IMR-90 (cell line): Measurements from ENCODE around the gene PLEKHA8. TPM values are rescaled to one million over a fixed set of nuclear protein-coding genes. Genes with fewer than 3 reads are reported as not detected.
A peak's percentile ranks its signal among the peaks of the same experiment; 100 is the strongest.

Source experiments
- ATAC-seq: fragments of 200-7000 bp; cut with Tn5 transposase; 2 replicates; pipeline ENCODE4 v1.9.1; 2020; ENCODE audit warnings: low read depth, mild to moderate bottlenecking, moderate library complexity
- Bru-seq: library from RNA; stranded (reverse); fragments of 400-500 nt; gene quantifications from one replicate; lab custom pipeline; 2021; lab: Mats Ljungman, UMichigan
- BruChase-seq, 2 experiments: library from RNA; stranded (reverse); fragments of 400-500 nt; gene quantifications; one replicate each; lab custom pipeline; 2021; lab: Mats Ljungman, UMichigan
- BruUV-seq: library from RNA; stranded (reverse); fragments of 400-500 nt; replicated peaks from 2 replicates; lab custom pipeline; 2021; lab: Mats Ljungman, UMichigan
- CTCF ChIA-PET: fragments of 300-600 bp; formaldehyde crosslinking; extraction: SDS; loops from one replicate; lab custom pipeline; 2021; ENCODE audit warnings: antibody characterized with exemption; lab: Yijun Ruan, JAX
- POLR2A ChIA-PET: fragments of 300-600 bp; sonication (Branson Sonifier 250); formaldehyde crosslinking; loops from one replicate; lab custom pipeline; 2022; ENCODE audit warnings: antibody characterized with exemption; ENCODE audit not compliant: unreplicated experiment; lab: Charles Lee
- DNase-seq: peaks from one replicate; pipeline ENCODE4 v3.0.0; 2013
- H2AFZ ChIP-seq: replicated peaks from 2 replicates; pipeline ENCODE3; 2013; ENCODE audit warnings: low read length, mild to moderate bottlenecking; ENCODE audit not compliant: poor library complexity
- H2AK5ac ChIP-seq: 2 replicates; pipeline ENCODE4 v1.6.1; 2013; ENCODE audit warnings: low read depth, low read length, inconsistent platforms
- H2AK9ac ChIP-seq: replicated peaks from 2 replicates; pipeline ENCODE3; 2013; ENCODE audit warnings: mild to moderate bottlenecking, low read depth, low read length, moderate library complexity; ENCODE audit not compliant: poor library complexity
- H2BK120ac ChIP-seq: 2 replicates; pipeline ENCODE4 v1.6.1; 2013; ENCODE audit warnings: low read depth, low read length, inconsistent platforms
- H2BK15ac ChIP-seq: 3 replicates; pipeline ENCODE4 v1.6.1; 2013; ENCODE audit warnings: low read depth, low read length, inconsistent platforms
- H2BK20ac ChIP-seq: 2 replicates; pipeline ENCODE4 v1.6.1; 2013; ENCODE audit warnings: low read depth, mild to moderate bottlenecking, inconsistent platforms, low read length, moderate library complexity
- H2BK5ac ChIP-seq: 2 replicates; pipeline ENCODE4 v1.6.1; 2013; ENCODE audit warnings: mild to moderate bottlenecking, low read depth, low read length, inconsistent platforms; ENCODE audit not compliant: poor library complexity, severe bottlenecking
- H3K14ac ChIP-seq: replicated peaks from 2 replicates; pipeline ENCODE4 v1.6.1; 2013; ENCODE audit warnings: low read depth, low read length, inconsistent platforms
- H3K18ac ChIP-seq: 2 replicates; pipeline ENCODE4 v1.6.1; 2013; ENCODE audit warnings: low read depth, low read length, control low read depth
- H3K23ac ChIP-seq: 2 replicates; pipeline ENCODE4 v1.6.1; 2013; ENCODE audit warnings: low read depth, low read length, inconsistent platforms
- H3K27ac ChIP-seq: 2 replicates; pipeline ENCODE4 v1.5.1; 2013; ENCODE audit warnings: mild to moderate bottlenecking, control low read depth, low read length; ENCODE audit not compliant: insufficient read depth
- H3K27me3 ChIP-seq: 2 replicates; pipeline ENCODE4 v1.6.1; 2013; ENCODE audit warnings: low read length; ENCODE audit not compliant: control insufficient read depth, insufficient read depth
- H3K36me3 ChIP-seq: 2 replicates; pipeline ENCODE4 v1.6.1; 2013; ENCODE audit warnings: low read length, mixed read lengths; ENCODE audit not compliant: control insufficient read depth, insufficient read depth
- H3K4ac ChIP-seq: 2 replicates; pipeline ENCODE4 v1.6.1; 2013; ENCODE audit warnings: low read depth, low read length, inconsistent platforms
- H3K4me1 ChIP-seq: 2 replicates; pipeline ENCODE4 v1.6.1; 2013; ENCODE audit warnings: low read length, mixed read lengths; ENCODE audit not compliant: control insufficient read depth, insufficient read depth
- H3K4me2 ChIP-seq: 2 replicates; pipeline ENCODE4 v1.6.1; 2013; ENCODE audit warnings: low read depth, mild to moderate bottlenecking, control low read depth, low read length, moderate library complexity
- H3K4me3 ChIP-seq: 2 replicates; pipeline ENCODE4 v1.5.1; 2013; ENCODE audit warnings: low read depth, mild to moderate bottlenecking, control low read depth, low read length, moderate library complexity; ENCODE audit not compliant: insufficient read depth
- H3K56ac ChIP-seq: 2 replicates; pipeline ENCODE4 v1.6.1; 2013; ENCODE audit warnings: low read length, inconsistent platforms; ENCODE audit not compliant: insufficient read depth; ENCODE audit errors: extremely low read depth
- H3K79me1 ChIP-seq, 2 experiments: 2 replicates each; pipeline ENCODE4 v1.6.1; 2013; ENCODE audit warnings: low read length in 2 of 2, inconsistent platforms in 1 of 2, low read depth in 1 of 2
- H3K9ac ChIP-seq: 2 replicates; pipeline ENCODE4 v1.6.1; 2013; ENCODE audit warnings: low read depth, low read length, control low read depth
- H3K9me1 ChIP-seq: 2 replicates; pipeline ENCODE4 v1.6.1; 2013; ENCODE audit warnings: low read length, inconsistent platforms; ENCODE audit not compliant: insufficient read depth
- H3K9me3 ChIP-seq: 2 replicates; pipeline ENCODE4 v1.6.1; 2013; ENCODE audit warnings: low read length; ENCODE audit not compliant: control insufficient read depth, insufficient read depth
- H4K20me1 ChIP-seq: 2 replicates; pipeline ENCODE4 v1.6.1; 2013; ENCODE audit warnings: low read length, inconsistent platforms; ENCODE audit not compliant: insufficient read depth
- H4K5ac ChIP-seq: 2 replicates; pipeline ENCODE4 v1.6.1; 2013; ENCODE audit warnings: mild to moderate bottlenecking, low read depth, low read length, control low read depth
- H4K8ac ChIP-seq, 2 experiments: 2 replicates each; pipeline ENCODE4 v1.6.1; 2013; ENCODE audit warnings: low read depth in 2 of 2, low read length in 2 of 2, control low read depth in 1 of 2, inconsistent platforms in 1 of 2
- H4K91ac ChIP-seq: 2 replicates; pipeline ENCODE4 v1.6.1; 2013; ENCODE audit warnings: low read depth, low read length, inconsistent platforms; ENCODE audit not compliant: insufficient read depth
- BHLHE40 ChIP-seq: fragments of 150-350 bp; IDR thresholded peaks from 2 replicates; pipeline ENCODE4 v1.6.1; 2016; ENCODE audit warnings: mild to moderate bottlenecking, low read depth, low read length
- CEBPB ChIP-seq: IDR thresholded peaks from 2 replicates; pipeline ENCODE4 v1.6.1; 2012; ENCODE audit warnings: low read depth, low read length, improper control_type of control experiment
- MAZ ChIP-seq: IDR thresholded peaks from 2 replicates; pipeline ENCODE4 v1.6.1; 2012; ENCODE audit warnings: low read depth, mild to moderate bottlenecking, low read length, improper control_type of control experiment, moderate library complexity, borderline replicate concordance
- MXI1 ChIP-seq: IDR thresholded peaks from 2 replicates; pipeline ENCODE4 v1.6.1; 2012; ENCODE audit warnings: low read depth, mild to moderate bottlenecking, low read length, moderate library complexity, borderline replicate concordance
- RCOR1 ChIP-seq: IDR thresholded peaks from 2 replicates; pipeline ENCODE4 v1.6.1; 2012; ENCODE audit warnings: mild to moderate bottlenecking, low read length, improper control_type of control experiment; ENCODE audit not compliant: insufficient replicate concordance
- WGBS, 2 experiments: methylation state at CpG; one replicate each; pipeline versions ENCODE4 v1.1.5 to v1.1.7; 2013; ENCODE audit warnings: missing lambda C conversion rate in 2 of 2; ENCODE audit not compliant: insufficient read length in 1 of 2; ENCODE audit errors: extremely low coverage in 2 of 2; 5-methylcytosine and 5-hydroxymethylcytosine counted together
- dilution Hi-C: fragments of 300-500 bp; cut with HindIII; formaldehyde crosslinking; loops from one replicate; pipeline ENCODE4 v1.14.3; 2018; ENCODE audit warnings: low sequenced_read_pairs; ENCODE audit not compliant: unreplicated experiment
- in situ Hi-C: fragments of 300-500 bp; cut with MboI; formaldehyde crosslinking; loops from 3 replicates; pipeline ENCODE4 v1.14.3; 2019; ENCODE audit warnings: low sequenced_read_pairs, inconsistent platforms, mixed read lengths
- intact Hi-C: fragments of 100-400 bp; cut with micrococcal nuclease; formaldehyde crosslinking; loops from 2 replicates; pipeline ENCODE4 v1.10.0; 2022
- long read RNA-seq: library from polyadenylated mRNA; unstranded; transcript quantifications from one replicate; pipeline ENCODE4 v2.0.0, GENCODE V29; 2021; ENCODE audit not compliant: unreplicated experiment
- polyA plus RNA-seq, 3 experiments: library from polyadenylated mRNA; depleted of rRNA; stranded (reverse); fragments of >200 nt; gene quantifications; 2 replicates each; pipeline ENCODE4 v1.2.3, GENCODE V29; 2012; ENCODE audit warnings: low replicate concordance in 1 of 3
- total RNA-seq: library from RNA; depleted of rRNA; stranded (reverse); fragments of >200 nt; gene quantifications from 2 replicates; pipeline ENCODE4 v1.2.3, GENCODE V29; 2012; rRNA removed

PLEKHA8 gene, protein sequence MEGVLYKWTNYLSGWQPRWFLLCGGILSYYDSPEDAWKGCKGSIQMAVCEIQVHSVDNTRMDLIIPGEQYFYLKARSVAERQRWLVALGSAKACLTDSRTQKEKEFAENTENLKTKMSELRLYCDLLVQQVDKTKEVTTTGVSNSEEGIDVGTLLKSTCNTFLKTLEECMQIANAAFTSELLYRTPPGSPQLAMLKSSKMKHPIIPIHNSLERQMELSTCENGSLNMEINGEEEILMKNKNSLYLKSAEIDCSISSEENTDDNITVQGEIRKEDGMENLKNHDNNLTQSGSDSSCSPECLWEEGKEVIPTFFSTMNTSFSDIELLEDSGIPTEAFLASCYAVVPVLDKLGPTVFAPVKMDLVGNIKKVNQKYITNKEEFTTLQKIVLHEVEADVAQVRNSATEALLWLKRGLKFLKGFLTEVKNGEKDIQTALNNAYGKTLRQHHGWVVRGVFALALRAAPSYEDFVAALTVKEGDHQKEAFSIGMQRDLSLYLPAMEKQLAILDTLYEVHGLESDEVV
- total RNA-seq: 9.7 and 13.6 TPM in 2 replicates
- 2.9 and 3.6 TPM in 2 replicates for polyA plus RNA-seq (2012; rRNA removed)
- polyA plus RNA-seq (2012; cell fraction: cytosol; rRNA removed): 0.76 and 0.88 TPM in 2 replicates
- polyA plus RNA-seq (2012; cell fraction: nucleus; rRNA removed; ENCODE audit: low replicate concordance): 1.0 and 5.6 TPM in 2 replicates
- Bru-seq, nascent RNA: percentile 72 among the genes with signal in this experiment
- BruChase-seq, experiment 1, labeled RNA remaining after a 6-hour chase: percentile 62 among the genes with signal in this experiment
- BruChase-seq, experiment 2, labeled RNA remaining after a 2-hour chase: percentile 72 among the genes with signal in this experiment
- long read RNA-seq, full-length matches to known transcripts: 13 of 21 reads
- long read RNA-seq, partial matches to known transcripts: 0 of 21 reads
- long read RNA-seq, other reads (novel, unspliced or antisense): 8 of 21 reads

DNA sequence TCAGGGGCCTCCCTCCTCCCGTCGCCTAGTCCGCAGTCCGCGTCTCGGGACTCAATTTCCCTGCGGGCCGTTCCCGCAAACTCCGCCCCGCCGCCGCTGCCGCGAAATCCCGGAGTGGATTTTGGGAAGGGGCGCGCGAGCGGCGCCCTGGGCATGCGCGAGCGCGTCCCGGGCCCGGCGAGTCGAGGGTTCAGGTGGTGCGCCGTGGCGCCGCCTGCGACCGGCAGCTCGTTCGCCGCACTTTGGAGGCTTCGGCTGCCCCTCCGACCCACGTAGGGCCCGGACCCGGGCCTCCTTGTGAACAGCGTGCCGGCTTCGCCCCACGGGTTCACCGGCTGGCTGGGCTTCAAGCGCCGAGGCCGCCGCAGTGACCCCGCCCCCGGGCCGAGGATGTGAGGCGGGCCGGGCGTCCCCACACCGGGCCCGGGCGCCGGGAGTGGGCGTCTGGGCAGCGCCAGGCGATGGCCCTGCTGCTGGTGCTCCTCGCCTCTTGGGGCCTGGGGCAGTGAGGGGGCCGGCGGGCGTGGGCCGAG, at the start of gene PLEKHA8:
Gene PLEKHA8, plus strand, starts transcription at position 197 of the 533 bp plus-strand sequence. CDS start 351 bp downstream, outside the sequence.
- no peaks in the 10 kb centered on the region for H3K27me3 ChIP-seq
- TF ChIP-seq CEBPB: no peak
- TF ChIP-seq MAZ: peak; percentile 76; the same call in 1 of the 2 replicates
- TF ChIP-seq BHLHE40: peak; percentile 13; the same call in 1 of the 2 replicates
- 0 out of 2 replicates have a peak, but pooled peaks have one; percentile 15 for TF ChIP-seq MXI1
- TF ChIP-seq RCOR1: peak; percentile 15
- peak within 1 kb of the TSS; percentile 99 for H3K4me2 ChIP-seq
- no TSS peak for BruUV-seq
- H3K4me3 ChIP-seq: peak within 1 kb of the TSS; percentile 81
- in situ Hi-C loops: no loop called here
- peak within 1 kb of the TSS; percentile 93 for H3K4ac ChIP-seq
- peak within 1 kb of the TSS; percentile 94 for H3K14ac ChIP-seq
- ATAC-seq (peak; percentile 68), DNase-seq (peak; percentile 79)
- dilution Hi-C loops: no loop called here
- peak within 1 kb of the TSS; percentile 92 for H2BK120ac ChIP-seq
- WGBS, 2 experiments: 0% methylated on average over 27 of the region's 70 CpGs; no CpG with 5 or more reads in 1 of the 2 experiments
- peak within 1 kb of the TSS; percentile 72; the same call in 1 of the 2 replicates for H3K18ac ChIP-seq
- H3K9ac ChIP-seq: peak within 1 kb of the TSS; percentile 80
- peak within 1 kb of the TSS; percentile 79 for H3K27ac ChIP-seq
- H3K9me3 ChIP-seq: no peaks in the 10 kb centered on the region
- peak within 1 kb of the TSS; percentile 78 for H2AK9ac ChIP-seq
- H3K9me1 ChIP-seq: peaks cover 9% of the 10 kb centered on the region
- peak within 1 kb of the TSS; percentile 71 to 94 for H4K8ac ChIP-seq
- peaks cover 25 to 73% of the 10 kb centered on the region in 2 experiments; a peak in 3 of 4 replicates for H3K79me1 ChIP-seq
- peaks cover 26% of the 10 kb centered on the region; the same call in 1 of the 2 replicates for H4K20me1 ChIP-seq
- 0 out of 2 replicates have a peak within 1 kb of the TSS, but pooled peaks have one; percentile 35 for H2AK5ac ChIP-seq
- H2AFZ ChIP-seq: peak within 1 kb of the TSS; percentile 97
- peak within 1 kb of the TSS; percentile 88 for H3K56ac ChIP-seq
- H2BK20ac ChIP-seq: peak within 1 kb of the TSS; percentile 42; the same call in 1 of the 2 replicates
- peaks cover 4% of the 10 kb centered on the region for H3K4me1 ChIP-seq
- intact Hi-C loops: loop anchor here (5.0 kb wide), 2 partner anchors 34 to 81 kb away; no protein-coding TSS in a partner anchor
- peak within 1 kb of the TSS; percentile 81 for H2BK5ac ChIP-seq
- peaks cover 1% of the 10 kb centered on the region; the same call in 1 of the 2 replicates for H3K36me3 ChIP-seq
- H4K91ac ChIP-seq: peak within 1 kb of the TSS; percentile 34
- peak within 1 kb of the TSS; percentile 98 for H3K23ac ChIP-seq
- ChIA-PET CTCF (interaction anchor here (1.4 kb wide), 1 partner anchor 34 kb away, joined by 4 read pairs; no protein-coding TSS in a partner anchor), POLR2A (no interaction called here)
- H2BK15ac ChIP-seq: peak within 1 kb of the TSS; percentile 93; the same call in 2 of the 3 replicates
- peak within 1 kb of the TSS; percentile 83; the same call in 1 of the 2 replicates for H4K5ac ChIP-seq
